ENCODE data around the gene CAPN12. TPM values are rescaled to one million over a fixed set of nuclear protein-coding genes. Genes with fewer than 3 reads are reported as not detected.
A peak's percentile ranks its signal among the peaks of the same experiment; 100 is the strongest.

Gene CAPN12
- total RNA-seq, 3 donors from 2014 or later (not counting 1 experiment from before 2014, with no cell fraction given) = 7.4 to 51.0 (median 26.7) TPM

DNA sequence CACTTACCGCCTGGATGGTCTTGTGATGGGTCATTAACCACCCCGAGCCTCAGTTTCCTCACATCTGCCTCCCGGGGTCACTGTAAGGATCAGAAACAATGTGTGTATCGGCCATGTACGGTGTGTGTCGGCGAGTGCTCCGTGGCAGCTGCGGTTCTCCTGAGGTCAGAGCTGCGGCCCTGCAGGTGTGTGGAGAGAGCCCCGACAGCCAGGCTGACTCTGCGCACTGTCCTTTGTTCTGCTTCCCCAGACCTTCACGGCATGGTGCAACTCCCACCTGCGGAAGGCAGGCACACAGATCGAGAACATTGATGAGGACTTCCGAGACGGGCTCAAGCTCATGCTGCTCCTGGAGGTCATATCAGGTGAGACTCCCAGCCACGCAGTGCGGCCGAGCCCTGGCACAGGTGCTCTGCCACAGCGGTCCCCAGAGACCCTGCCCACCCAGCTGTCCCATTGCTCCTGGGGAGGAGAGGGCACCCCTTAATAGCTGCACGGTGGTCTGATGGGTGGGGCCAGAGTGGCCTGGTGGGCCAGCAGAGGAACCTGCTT lies 43.8 kb downstream of the CAPN12 start:
- Histone ChIP-seq H3K36me3 (ENCODE audit: control insufficient read depth, insufficient read depth, low read length) (peaks cover 54% of the 10 kb centered on the region), H3K9me3 (ENCODE audit: control insufficient read depth, insufficient read depth, low read length) (no peaks in the 10 kb centered on the region), H3K27ac (ENCODE audit: low read length) (no peak overlapping the region), H3K27me3 (ENCODE audit: control insufficient read depth, insufficient read depth, low read length) (no peaks in the 10 kb centered on the region), H3K4me1 (ENCODE audit: control insufficient read depth, insufficient read depth, low read length) (peaks cover 56% of the 10 kb centered on the region), H3K4me3 (ENCODE audit: low read length) (no peak overlapping the region)
- H3K9me3 Mint-ChIP-seq = no peaks in the 10 kb centered on the region
- 91% methylated on average over 22 of the region's 22 CpGs for WGBS (ENCODE audit: insufficient coverage)
- no peaks in the 10 kb centered on the region for H3K36me3 Mint-ChIP-seq
- DNase-seq (no peak), ATAC-seq (no peak)
- peaks cover 49 to 55% of the 10 kb centered on the region in 2 donors for H3K4me1 Mint-ChIP-seq
- TF ChIP-seq, protein P1, sequence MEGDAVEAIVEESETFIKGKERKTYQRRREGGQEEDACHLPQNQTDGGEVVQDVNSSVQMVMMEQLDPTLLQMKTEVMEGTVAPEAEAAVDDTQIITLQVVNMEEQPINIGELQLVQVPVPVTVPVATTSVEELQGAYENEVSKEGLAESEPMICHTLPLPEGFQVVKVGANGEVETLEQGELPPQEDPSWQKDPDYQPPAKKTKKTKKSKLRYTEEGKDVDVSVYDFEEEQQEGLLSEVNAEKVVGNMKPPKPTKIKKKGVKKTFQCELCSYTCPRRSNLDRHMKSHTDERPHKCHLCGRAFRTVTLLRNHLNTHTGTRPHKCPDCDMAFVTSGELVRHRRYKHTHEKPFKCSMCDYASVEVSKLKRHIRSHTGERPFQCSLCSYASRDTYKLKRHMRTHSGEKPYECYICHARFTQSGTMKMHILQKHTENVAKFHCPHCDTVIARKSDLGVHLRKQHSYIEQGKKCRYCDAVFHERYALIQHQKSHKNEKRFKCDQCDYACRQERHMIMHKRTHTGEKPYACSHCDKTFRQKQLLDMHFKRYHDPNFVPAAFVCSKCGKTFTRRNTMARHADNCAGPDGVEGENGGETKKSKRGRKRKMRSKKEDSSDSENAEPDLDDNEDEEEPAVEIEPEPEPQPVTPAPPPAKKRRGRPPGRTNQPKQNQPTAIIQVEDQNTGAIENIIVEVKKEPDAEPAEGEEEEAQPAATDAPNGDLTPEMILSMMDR (IDR thresholded peaks at IDR 0.05) = no peak
- intact Hi-C loops (cut with micrococcal nuclease) = no loop called here
- H3K27me3 Mint-ChIP-seq (ENCODE audit: low read depth in 2 of 2) = no peaks in the 10 kb centered on the region
- H3K4me3 Mint-ChIP-seq = no peak overlapping the region
- H3K27ac Mint-ChIP-seq = peak overlapping the region; percentile 89 to 93

GRCh38 chr19:38699647-38700349 lies 44.5 kb downstream of the CAPN12 start:
- no peak for DNase-seq
- Mint-ChIP-seq H3K27me3 (ENCODE audit: low read depth in 2 of 2) (no peaks in the 10 kb centered on the region), H3K9me3 (no peaks in the 10 kb centered on the region), H3K27ac (peak overlapping the region; percentile 89 to 93), H3K4me3 (peak overlapping the region; percentile 1), H3K36me3 (no peaks in the 10 kb centered on the region), H3K4me1 (peaks cover 56 to 61% of the 10 kb centered on the region in 2 donors)
- WGBS (ENCODE audit: insufficient coverage) = 93% methylated on average over 18 of the region's 18 CpGs
- Histone ChIP-seq H3K36me3 (ENCODE audit: control insufficient read depth, insufficient read depth, low read length) (peaks cover 48% of the 10 kb centered on the region), H3K4me3 (ENCODE audit: low read length) (no peak overlapping the region), H3K9me3 (ENCODE audit: control insufficient read depth, insufficient read depth, low read length) (no peaks in the 10 kb centered on the region), H3K4me1 (ENCODE audit: control insufficient read depth, insufficient read depth, low read length) (peaks cover 56% of the 10 kb centered on the region), H3K27ac (ENCODE audit: low read length) (no peak overlapping the region), H3K27me3 (ENCODE audit: control insufficient read depth, insufficient read depth, low read length) (no peaks in the 10 kb centered on the region)
- intact Hi-C loops (cut with micrococcal nuclease) = loop anchor here (5.0 kb wide), 1 partner anchor 33 kb away; no protein-coding TSS in a partner anchor
- TF ChIP-seq, protein P1 (IDR thresholded peaks at IDR 0.05) = no peak
- ATAC-seq = no peak

GRCh38 chr19:38699027-38699346 lies 45.3 kb downstream of the CAPN12 start:
- peaks cover 44% of the 10 kb centered on the region for H3K36me3 ChIP-seq (ENCODE audit: control insufficient read depth, insufficient read depth, low read length)
- TF ChIP-seq, protein P1 (IDR thresholded peaks at IDR 0.05) = no peak
- H3K9me3 Mint-ChIP-seq = no peaks in the 10 kb centered on the region
- H3K9me3 ChIP-seq (ENCODE audit: control insufficient read depth, insufficient read depth, low read length) = no peaks in the 10 kb centered on the region
- H3K27me3 ChIP-seq (ENCODE audit: control insufficient read depth, insufficient read depth, low read length) = no peaks in the 10 kb centered on the region
- no peak overlapping the region for H3K4me3 ChIP-seq (ENCODE audit: low read length)
- peaks cover 58 to 64% of the 10 kb centered on the region in 2 donors for H3K4me1 Mint-ChIP-seq
- DNase-seq (peak in 1 of 2 donors; percentile 34), ATAC-seq (peak; percentile 48 to 77 (median 68))
- no peak overlapping the region for H3K27ac ChIP-seq (ENCODE audit: low read length)
- 54% methylated on average over 7 of the region's 7 CpGs for WGBS (ENCODE audit: insufficient coverage)
- H3K27me3 Mint-ChIP-seq (ENCODE audit: low read depth in 2 of 2) = no peaks in the 10 kb centered on the region
- intact Hi-C loops (cut with micrococcal nuclease) = loop anchor here (5.0 kb wide), 1 partner anchor 33 kb away; no protein-coding TSS in a partner anchor
- H3K4me3 Mint-ChIP-seq = peak overlapping the region; percentile 81
- H3K27ac Mint-ChIP-seq = peak overlapping the region; percentile 89 to 93
- no peaks in the 10 kb centered on the region for H3K36me3 Mint-ChIP-seq
- H3K4me1 ChIP-seq (ENCODE audit: control insufficient read depth, insufficient read depth, low read length) = peaks cover 61% of the 10 kb centered on the region

All from natural killer cell (primary cell).